ENCODE measurements around the gene SLC9A9.

The SLC9A9 gene

GRCh38 chr3:143627336-143627735, 220.9 kb downstream of the SLC9A9 start:
- no peak for DNase-seq (ENCODE audit: extremely low spot score)
- POLR2A ChIA-PET, result no interaction called here
- CTCF ChIA-PET, result interaction anchor here (1.3 to 1.9 kb wide), 4 partner anchors 9 to 193 kb away, joined by 3 to 5 read pairs (median 4); no protein-coding TSS in a partner anchor
- no peak for TF ChIP-seq CTCF (IDR thresholded peaks at IDR 0.05; ENCODE audit: control extremely low read depth, extremely low read depth, low read depth, missing control alignments)

GRCh38 chr3:143619231-143619630, 229.0 kb downstream of the SLC9A9 start:
- no peak for TF ChIP-seq CTCF (IDR thresholded peaks at IDR 0.05; ENCODE audit: control extremely low read depth, extremely low read depth, low read depth, missing control alignments)
- no peak for DNase-seq (ENCODE audit: extremely low spot score)
- POLR2A ChIA-PET, result no interaction called here
- CTCF ChIA-PET, result interaction anchor here (0.9 to 2.6 kb wide), 9 partner anchors 8 to 110 kb away, joined by 3 to 10 read pairs (median 5); no protein-coding TSS in a partner anchor

GRCh38 chr3:143617050-143617449, 231.2 kb downstream of the SLC9A9 start:
- ChIA-PET POLR2A (no interaction called here), CTCF (interaction anchor here (1.1 kb wide), 1 partner anchor 10 kb away, joined by 3 read pairs; no protein-coding TSS in a partner anchor)
- TF ChIP-seq CTCF (IDR thresholded peaks at IDR 0.05; ENCODE audit: control extremely low read depth, extremely low read depth, low read depth, missing control alignments), result no peak
- DNase-seq (ENCODE audit: extremely low spot score), result no peak

- ChIA-PET POLR2A (no interaction called here), CTCF (interaction anchor here (0.9 to 1.4 kb wide), 6 partner anchors 9 to 277 kb away, joined by 3 to 6 read pairs (median 3); no protein-coding TSS in a partner anchor)
- no peak for DNase-seq (ENCODE audit: extremely low spot score)
- TF ChIP-seq CTCF (IDR thresholded peaks at IDR 0.05; ENCODE audit: control extremely low read depth, extremely low read depth, low read depth, missing control alignments), result no peak
These were observed 235.0 kb downstream of the SLC9A9 start for GRCh38 chr3:143613226-143613625.

GRCh38 chr3:143612541-143612940, 235.7 kb downstream of the SLC9A9 start:
- no peak for DNase-seq (ENCODE audit: extremely low spot score)
- no peak for TF ChIP-seq CTCF (IDR thresholded peaks at IDR 0.05; ENCODE audit: control extremely low read depth, extremely low read depth, low read depth, missing control alignments)
- CTCF ChIA-PET, result interaction anchor here (0.9 kb wide), 1 partner anchor 18 kb away, joined by 3 read pairs; no protein-coding TSS in a partner anchor
- POLR2A ChIA-PET, result no interaction called here

GRCh38 chr3:143608966-143609365, 239.3 kb downstream of the SLC9A9 start:
- ChIA-PET POLR2A (no interaction called here), CTCF (interaction anchor here (0.8 to 2.9 kb wide), 8 partner anchors 10 to 105 kb away, joined by 3 to 9 read pairs (median 4); no protein-coding TSS in a partner anchor)
- no peak for TF ChIP-seq CTCF (IDR thresholded peaks at IDR 0.05; ENCODE audit: control extremely low read depth, extremely low read depth, low read depth, missing control alignments)
- no peak for DNase-seq (ENCODE audit: extremely low spot score)
